Naive B cell (primary cell): ENCODE measurements around the gene PNP. TPM values are rescaled to one million over a fixed set of nuclear protein-coding genes. Genes with fewer than 3 reads are reported as not detected.
A peak's percentile ranks its signal among the peaks of the same experiment; 100 is the strongest.
"Not testable (repeated sequence)": the region's sequence is repeated elsewhere in the genome, so short reads cannot be mapped to it uniquely, and the experiment has no call there.

Source experiments
- ATAC-seq, 2 donors: fragments of 150-1000 bp; cut with Tn5 transposase; 2 replicates each; pipeline ENCODE4 v1.10.0; 2021; ENCODE audit warnings: low read depth in 2 of 2, mild to moderate bottlenecking in 2 of 2, moderate library complexity in 2 of 2
- DNase-seq: peaks from one replicate; pipeline ENCODE4 v3.0.0; 2022
- H3K27ac Mint-ChIP-seq, 6 donors: one replicate each; pipeline ENCODE4 v1.8.0; 2020 to 2022; ENCODE audit warnings: mild to moderate bottlenecking in 6 of 6, mixed read lengths in 6 of 6, moderate library complexity in 5 of 6, inconsistent platforms in 2 of 6
- H3K27me3 Mint-ChIP-seq, 3 donors: one replicate each; pipeline ENCODE4 v1.8.0; 2021 to 2022; ENCODE audit warnings: mixed read lengths in 3 of 3, mild to moderate bottlenecking in 1 of 3
- H3K36me3 Mint-ChIP-seq, 2 donors: one replicate each; pipeline ENCODE4 v1.8.0; 2020 to 2022; ENCODE audit warnings: mixed read lengths in 2 of 2, inconsistent platforms in 1 of 2, mild to moderate bottlenecking in 1 of 2
- H3K4me1 Mint-ChIP-seq, 3 donors: one replicate each; pipeline ENCODE4 v1.8.0; 2020 to 2022; ENCODE audit warnings: mixed read lengths in 3 of 3, inconsistent platforms in 1 of 3, mild to moderate bottlenecking in 1 of 3, moderate library complexity in 1 of 3
- H3K4me3 Mint-ChIP-seq, 8 donors: one replicate each; pipeline ENCODE4 v1.8.0; 2020 to 2022; ENCODE audit warnings: mild to moderate bottlenecking in 8 of 8, mixed read lengths in 8 of 8, moderate library complexity in 8 of 8, inconsistent platforms in 2 of 8
- H3K9me3 Mint-ChIP-seq, 7 donors: one replicate each; pipeline ENCODE4 v1.8.0; 2020 to 2022; ENCODE audit warnings: mixed read lengths in 7 of 7, mild to moderate bottlenecking in 5 of 7, inconsistent platforms in 2 of 7, moderate library complexity in 1 of 7
- polyA plus RNA-seq, 6 donors: library from polyadenylated mRNA; unstranded; fragments of 300-500 nt; fragmentation: Illumina TruSeq; gene quantifications; one replicate each; pipeline ENCODE4 v1.2.3, GENCODE V29; 2021; ENCODE audit warnings: low read depth in 6 of 6

Gene PNP
- polyA plus RNA-seq, 6 donors from 2014 or later = 24.1 to 67.8 (median 52.4) TPM

DNA sequence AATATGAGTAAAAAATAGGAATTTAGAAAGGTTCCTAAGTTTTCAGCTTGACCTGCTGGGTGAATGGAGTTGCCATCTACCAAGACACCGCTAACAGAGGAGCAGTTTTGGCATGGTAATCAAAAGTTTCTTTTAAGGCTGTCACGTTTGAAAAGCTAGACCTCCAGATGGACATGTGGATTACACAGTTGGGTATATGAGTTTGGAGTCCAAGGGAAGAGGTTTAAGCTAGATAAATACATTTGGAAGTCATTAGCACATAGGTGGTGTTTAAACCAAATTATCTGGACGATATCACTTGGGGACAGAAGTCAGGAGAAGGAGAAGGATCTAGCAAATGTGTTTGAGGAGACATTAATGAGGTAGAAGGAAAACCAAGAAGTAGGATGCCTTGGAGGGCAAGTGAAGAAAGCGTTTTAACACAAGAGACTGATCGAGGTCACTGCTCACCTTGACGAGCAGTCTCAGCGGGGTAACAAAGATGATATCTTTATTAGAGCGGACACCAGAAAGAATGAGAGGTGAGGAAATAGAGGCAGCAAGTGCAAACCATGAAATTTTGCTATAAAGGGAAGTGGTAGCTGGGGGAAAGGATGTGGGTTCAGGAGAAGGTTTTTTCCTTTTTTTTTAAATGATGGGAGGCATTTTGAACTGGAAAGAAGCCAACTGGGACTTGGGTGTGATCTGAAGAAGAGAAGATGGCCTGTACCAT is 17.6 kb downstream of the PNP start:
- H3K27ac Mint-ChIP-seq = peak overlapping the region in 1 of 6 donors; percentile 37
- DNase-seq (no peak), ATAC-seq (no peak)
- no peaks in the 10 kb centered on the region for H3K27me3 Mint-ChIP-seq
- H3K4me1 Mint-ChIP-seq = peaks cover 50 to 53% (median 53%) of the 10 kb centered on the region in 3 donors
- no peaks in the 10 kb centered on the region for H3K36me3 Mint-ChIP-seq
- peaks cover 0 to 4% (median 0%) of the 10 kb centered on the region in 7 donors for H3K9me3 Mint-ChIP-seq
- H3K4me3 Mint-ChIP-seq = peak overlapping the region in 5 of 8 donors; percentile 13 to 83 (median 47)

- Mint-ChIP-seq H3K36me3 (no peaks in the 10 kb centered on the region), H3K9me3 (peaks cover 0 to 4% (median 0%) of the 10 kb centered on the region in 7 donors), H3K27ac (peak overlapping the region in 1 of 6 donors; percentile 37), H3K4me1 (peaks cover 50 to 58% (median 51%) of the 10 kb centered on the region in 3 donors), H3K4me3 (peak overlapping the region in 4 of 8 donors; percentile 13 to 83 (median 46)), H3K27me3 (no peaks in the 10 kb centered on the region)
- ATAC-seq (no peak), DNase-seq (no peak)
These were observed 18.2 kb downstream of the PNP start for GRCh38 chr14:20487396-20487725.

DNA sequence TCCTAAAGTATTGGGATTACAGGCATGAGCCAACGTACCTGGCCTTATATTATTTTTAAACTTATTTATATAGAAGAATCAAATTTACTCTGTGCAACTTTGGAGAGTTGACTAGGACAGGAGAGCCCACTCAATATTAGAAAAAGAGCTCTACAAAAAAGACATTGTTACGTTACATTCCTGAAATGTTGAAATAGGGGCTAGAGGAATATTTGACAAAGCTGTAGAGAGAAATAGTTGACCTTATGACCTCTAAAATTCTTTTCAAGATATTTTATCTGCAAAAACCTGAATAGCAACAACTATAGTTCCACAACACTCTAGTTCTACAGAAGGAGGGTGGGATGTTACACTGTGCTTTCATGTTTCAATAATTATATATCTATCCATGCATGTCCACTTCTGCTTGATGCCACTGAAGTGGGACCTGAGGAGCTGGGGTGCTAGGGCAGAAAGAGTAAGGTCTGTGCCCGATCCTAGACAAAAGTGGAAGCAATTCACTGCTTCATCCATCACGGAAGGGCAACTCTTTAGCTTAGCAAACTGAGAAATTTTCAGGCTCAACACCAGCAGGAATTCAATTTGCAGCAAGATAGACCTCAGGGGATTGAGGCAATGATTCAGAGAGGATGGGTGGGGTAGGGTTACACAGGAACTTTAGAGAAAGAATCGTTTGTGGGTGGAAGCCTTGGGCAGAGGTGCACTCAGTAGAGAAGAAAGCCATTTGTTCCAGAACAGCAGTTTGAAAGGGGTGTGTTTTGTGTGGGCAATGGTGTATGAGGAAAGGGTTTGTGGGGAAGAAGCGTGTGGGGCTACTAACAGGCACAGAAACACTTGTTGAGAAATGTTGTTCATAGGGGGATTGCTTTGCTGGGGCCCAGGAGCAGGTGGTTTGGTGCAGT is 20.1 kb downstream of the PNP start:
- Mint-ChIP-seq H3K4me1 (peaks cover 58 to 75% (median 61%) of the 10 kb centered on the region in 3 donors), H3K27ac (peak overlapping the region; percentile 36 to 92 (median 62))

DNA sequence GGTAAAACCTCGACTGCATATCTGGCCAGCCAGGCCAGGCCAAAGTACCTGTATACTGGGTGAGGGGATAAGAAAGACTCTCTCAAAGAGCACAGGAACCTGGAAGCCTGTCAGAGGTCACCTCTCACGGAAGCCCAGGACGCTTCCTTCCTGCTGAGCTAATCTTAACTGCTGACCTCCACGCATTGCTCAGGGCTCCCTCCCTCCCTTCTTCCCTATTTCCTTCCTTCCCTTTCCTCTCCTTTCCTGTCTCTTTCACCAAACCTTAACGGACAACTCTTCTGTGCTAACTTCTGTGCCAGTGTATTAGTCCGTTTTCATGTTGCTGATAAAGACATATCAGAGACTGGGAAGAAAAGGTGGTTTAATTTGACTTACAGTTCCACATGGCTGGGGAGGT is 21.4 kb downstream of the PNP start:
- Mint-ChIP-seq H3K36me3 (no peaks in the 10 kb centered on the region), H3K27ac (peak overlapping the region; percentile 1 to 89 (median 60)), H3K4me1 (peaks cover 67 to 81% (median 69%) of the 10 kb centered on the region in 3 donors), H3K27me3 (no peaks in the 10 kb centered on the region), H3K9me3 (peaks cover 0 to 4% (median 0%) of the 10 kb centered on the region in 7 donors), H3K4me3 (peak overlapping the region in 7 of 8 donors; percentile 45 to 81 (median 75))
- ATAC-seq = no peak
- DNase-seq = no peak

More for the DNA sequence above, 20.1 kb downstream of the PNP start:
- Mint-ChIP-seq H3K27me3 (no peaks in the 10 kb centered on the region), H3K9me3 (peaks cover 0 to 4% (median 0%) of the 10 kb centered on the region in 7 donors), H3K4me3 (peak overlapping the region; percentile 67 to 86 (median 80)), H3K36me3 (no peaks in the 10 kb centered on the region)
- DNase-seq (peak; percentile 36), ATAC-seq (peak; percentile 77 to 84)

- H3K4me1 Mint-ChIP-seq = peaks cover 63 to 79% (median 64%) of the 10 kb centered on the region in 3 donors
- no peaks in the 10 kb centered on the region for H3K36me3 Mint-ChIP-seq
- H3K27ac Mint-ChIP-seq = peak overlapping the region in 2 of 6 donors; percentile 15 to 65
- no peaks in the 10 kb centered on the region for H3K27me3 Mint-ChIP-seq
- DNase-seq (no peak), ATAC-seq (no peak)
- no peaks in the 10 kb centered on the region for H3K9me3 Mint-ChIP-seq
- peak overlapping the region in 5 of 8 donors; percentile 9 to 80 (median 22) for H3K4me3 Mint-ChIP-seq
These were observed 23.3 kb downstream of the PNP start for GRCh38 chr14:20492486-20492885.

DNA sequence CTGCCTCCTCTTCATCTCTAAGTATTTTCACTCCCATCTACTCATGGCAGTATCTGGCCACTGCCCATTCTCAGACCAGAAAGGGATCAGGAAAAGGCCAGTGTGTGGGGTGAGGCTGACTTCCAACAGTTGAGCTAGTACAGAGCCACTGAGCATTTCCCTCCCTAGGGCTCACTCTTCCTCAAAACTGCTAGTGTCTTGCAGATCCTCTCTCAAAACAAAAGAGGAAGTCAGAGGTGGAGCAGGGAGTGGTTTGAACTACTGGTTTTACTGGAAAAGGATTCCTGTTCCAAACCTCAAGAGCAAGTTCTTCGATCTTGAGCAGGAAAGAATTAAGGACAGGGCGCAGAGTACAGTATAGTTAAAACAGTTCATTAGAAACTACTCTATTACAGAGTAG is 24.4 kb downstream of the PNP start:
- Mint-ChIP-seq H3K4me3 (peak overlapping the region in 6 of 8 donors; percentile 13 to 79 (median 58)), H3K9me3 (no peaks in the 10 kb centered on the region), H3K4me1 (peaks cover 56 to 76% (median 56%) of the 10 kb centered on the region in 3 donors), H3K36me3 (no peaks in the 10 kb centered on the region), H3K27ac (peak overlapping the region in 5 of 6 donors; percentile 27 to 96 (median 82)), H3K27me3 (no peaks in the 10 kb centered on the region)
- DNase-seq (no peak), ATAC-seq (no peak)

- ATAC-seq (no peak), DNase-seq (no peak)
- peak overlapping the region in 3 of 8 donors; percentile 5 to 73 (median 42) for H3K4me3 Mint-ChIP-seq
- peak overlapping the region in 3 of 6 donors; percentile 34 to 93 (median 83) for H3K27ac Mint-ChIP-seq
- no peaks in the 10 kb centered on the region for H3K36me3 Mint-ChIP-seq
- no peaks in the 10 kb centered on the region for H3K27me3 Mint-ChIP-seq
- H3K4me1 Mint-ChIP-seq = peaks cover 55 to 76% (median 57%) of the 10 kb centered on the region in 3 donors
- H3K9me3 Mint-ChIP-seq = no peaks in the 10 kb centered on the region
These were observed 25.9 kb downstream of the PNP start for GRCh38 chr14:20494935-20495766.

GRCh38 chr14:20498622-20499021 is 29.4 kb downstream of the PNP start:
- Mint-ChIP-seq H3K36me3 (no peaks in the 10 kb centered on the region), H3K9me3 (no peaks in the 10 kb centered on the region), H3K27me3 (no peaks in the 10 kb centered on the region), H3K27ac (peak overlapping the region in 5 of 6 donors; percentile 10 to 33 (median 16)), H3K4me3 (no peak overlapping the region), H3K4me1 (peaks cover 43 to 50% (median 47%) of the 10 kb centered on the region in 3 donors)
- ATAC-seq (peak in 1 of 2 donors; percentile 37), DNase-seq (no peak)

DNA sequence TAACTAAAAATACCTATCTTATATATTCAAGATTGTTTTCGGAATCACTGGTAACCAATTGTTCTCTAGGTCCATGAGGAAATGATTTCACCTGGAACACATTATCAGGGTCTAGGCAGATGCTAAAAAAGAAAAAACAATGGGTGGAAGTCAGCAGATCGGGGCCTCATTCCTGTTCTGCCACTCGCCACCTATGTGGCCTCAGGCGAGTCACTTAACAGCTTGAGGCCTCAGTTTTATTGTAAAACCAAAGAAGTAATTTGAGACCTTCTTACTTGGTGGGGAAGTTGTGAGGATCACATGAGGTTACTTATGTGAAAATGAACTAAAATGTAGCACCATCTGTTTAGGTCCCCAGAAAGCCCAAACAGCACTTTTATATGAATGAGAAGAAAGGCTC is 29.9 kb downstream of the PNP start:
- H3K4me1 Mint-ChIP-seq = peaks cover 44 to 51% (median 47%) of the 10 kb centered on the region in 3 donors
- H3K27me3 Mint-ChIP-seq = no peaks in the 10 kb centered on the region
- no peak for ATAC-seq
- H3K36me3 Mint-ChIP-seq = no peaks in the 10 kb centered on the region
- no peak overlapping the region for H3K4me3 Mint-ChIP-seq
- peak overlapping the region in 2 of 6 donors; percentile 16 to 33 for H3K27ac Mint-ChIP-seq
- no peak for DNase-seq
- H3K9me3 Mint-ChIP-seq = no peaks in the 10 kb centered on the region

DNA sequence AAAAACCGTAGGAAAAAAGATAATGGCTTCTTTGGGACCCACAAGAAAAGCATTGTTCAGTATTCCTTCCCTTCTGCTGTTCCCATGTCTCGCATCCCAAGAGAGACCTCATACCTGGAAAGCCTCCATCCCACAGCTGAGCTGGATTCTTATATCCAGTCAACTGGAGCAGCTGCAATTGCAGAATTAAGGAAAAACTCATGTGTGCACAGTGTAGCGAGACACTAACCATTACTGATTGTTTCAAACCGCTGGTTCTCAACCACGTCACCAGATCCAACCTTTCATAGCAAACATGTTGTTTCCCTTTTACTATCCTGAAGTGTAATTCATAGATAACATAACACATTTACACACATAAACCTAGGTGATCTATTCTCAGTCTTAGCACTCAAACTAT is 30.7 kb downstream of the PNP start:
- Mint-ChIP-seq H3K9me3 (no peaks in the 10 kb centered on the region), H3K36me3 (no peaks in the 10 kb centered on the region), H3K4me3 (no peak overlapping the region), H3K27me3 (no peaks in the 10 kb centered on the region), H3K4me1 (peaks cover 41 to 51% (median 46%) of the 10 kb centered on the region in 3 donors), H3K27ac (peak overlapping the region in 1 of 6 donors; percentile 18)
- ATAC-seq (no peak), DNase-seq (no peak)

DNA sequence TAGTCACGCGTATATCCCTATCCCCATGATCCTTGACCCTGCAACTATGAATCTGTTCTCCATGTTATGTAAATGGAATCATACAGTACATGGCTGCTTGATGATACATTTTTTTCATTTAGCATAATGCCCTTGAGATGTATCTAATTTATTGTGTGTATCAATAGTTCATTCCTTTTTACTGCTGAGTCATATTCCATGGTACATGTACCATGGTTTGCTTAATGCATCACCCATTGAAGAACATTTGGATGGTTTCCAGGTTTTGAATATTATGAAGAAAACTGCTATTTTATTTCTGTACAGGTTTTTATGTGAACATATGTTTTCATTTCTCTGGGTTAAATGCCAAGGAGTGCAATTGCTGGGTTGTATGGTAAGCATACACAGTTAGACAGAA is 32.1 kb downstream of the PNP start:
- DNase-seq (no peak), ATAC-seq (no peak)
- Mint-ChIP-seq H3K36me3 (no peaks in the 10 kb centered on the region), H3K4me3 (no peak overlapping the region), H3K27ac (peak overlapping the region in 2 of 6 donors; percentile 14 to 49), H3K27me3 (no peaks in the 10 kb centered on the region), H3K4me1 (peaks cover 30 to 38% (median 33%) of the 10 kb centered on the region in 3 donors), H3K9me3 (no peaks in the 10 kb centered on the region)

DNA sequence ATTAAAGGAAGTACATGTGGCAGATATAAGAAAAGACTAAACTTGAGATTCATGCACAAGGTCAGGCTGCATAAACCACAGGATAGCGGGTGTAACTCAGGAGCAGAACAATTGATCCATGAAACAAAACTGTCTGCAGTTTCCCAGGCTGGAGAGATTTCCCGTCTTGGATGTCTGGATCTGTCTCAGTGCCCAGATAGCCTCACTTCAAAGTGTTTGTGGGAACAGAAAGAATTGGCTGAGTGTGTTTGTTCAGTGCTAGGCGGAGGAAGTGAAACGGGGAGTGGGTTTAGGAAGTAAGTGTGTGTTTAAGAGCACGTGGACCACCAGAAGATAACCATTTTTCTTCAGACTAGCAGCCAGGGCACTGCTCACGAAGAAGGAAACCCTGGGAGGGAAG is 34.7 kb downstream of the PNP start:
- Mint-ChIP-seq H3K9me3 (no peaks in the 10 kb centered on the region), H3K4me3 (peak overlapping the region in 7 of 8 donors; percentile 1 to 77 (median 35)), H3K4me1 (peaks cover 24 to 29% (median 27%) of the 10 kb centered on the region in 3 donors), H3K27me3 (no peaks in the 10 kb centered on the region), H3K27ac (peak overlapping the region in 4 of 6 donors; percentile 7 to 46 (median 26)), H3K36me3 (no peaks in the 10 kb centered on the region)
- ATAC-seq = peak; percentile 77 to 81
- DNase-seq = peak; percentile 25

DNA sequence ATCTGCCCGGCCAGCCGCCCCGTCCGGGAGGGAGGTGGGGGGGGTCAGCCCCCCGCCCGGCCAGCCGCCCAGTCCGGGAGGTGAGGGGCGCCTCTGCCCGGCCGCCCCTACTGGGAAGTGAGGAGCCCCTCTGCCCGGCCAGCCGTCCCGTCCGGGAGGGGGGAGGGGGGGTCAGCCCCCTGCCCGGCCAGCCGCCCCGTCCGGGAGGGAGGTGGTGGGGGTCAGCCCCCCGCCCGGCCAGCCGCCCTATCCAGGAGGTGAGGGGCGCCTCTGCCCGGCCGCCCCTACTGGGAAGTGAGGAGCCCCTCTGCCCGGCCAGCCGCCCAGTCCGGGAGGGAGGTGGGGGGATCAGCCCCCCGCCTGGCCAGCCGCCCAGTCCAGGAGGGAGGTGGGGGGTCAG is 37.1 kb downstream of the PNP start:
- H3K4me1 Mint-ChIP-seq = peaks cover 14 to 22% (median 20%) of the 10 kb centered on the region in 3 donors
- H3K9me3 Mint-ChIP-seq, H3K27me3 Mint-ChIP-seq, H3K27ac Mint-ChIP-seq, H3K4me3 Mint-ChIP-seq, ATAC-seq, H3K36me3 Mint-ChIP-seq, DNase-seq: not testable (repeated sequence)
